Fibroblast of mammary gland (primary cell): ENCODE measurements around the gene SETBP1.

Source experiments
- DNase-seq: peaks from one replicate; pipeline ENCODE4 v3.0.0-alpha.2; 2010; ENCODE audit warnings: low read depth
- H3K4me3 ChIP-seq: 2 replicates; pipeline ENCODE4 v1.5.1; 2011; ENCODE audit warnings: low read depth, mild to moderate bottlenecking, low read length, moderate library complexity; ENCODE audit not compliant: control insufficient read depth
- TF ChIP-seq, protein P1 (sequence below): conservative IDR thresholded peaks from 2 replicates; pipeline ENCODE4 v1.5.1; 2011; ENCODE audit warnings: low read depth, low read length, inconsistent platforms; ENCODE audit not compliant: control insufficient read depth, insufficient read depth

The SETBP1 gene

DNA sequence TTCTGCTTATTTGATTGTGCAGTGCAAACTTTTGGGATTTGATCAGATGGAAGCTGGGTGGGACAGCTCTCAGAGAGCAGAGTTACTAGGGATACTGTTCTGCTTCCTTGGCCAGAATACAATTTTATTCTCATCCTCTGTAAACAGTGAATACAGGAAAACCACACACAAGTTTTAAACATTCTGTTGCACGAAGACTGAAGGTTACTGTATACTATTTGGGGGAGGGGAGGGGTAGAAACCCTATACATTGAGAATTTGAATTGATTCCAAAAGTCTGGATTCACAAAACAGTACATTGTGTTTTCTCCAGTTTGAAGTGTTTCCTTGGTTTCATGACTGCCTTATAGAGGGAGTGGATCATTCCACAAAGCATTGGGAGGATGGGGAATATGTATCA is 149.9 kb downstream of the SETBP1 start:
- TF ChIP-seq, protein P1, sequence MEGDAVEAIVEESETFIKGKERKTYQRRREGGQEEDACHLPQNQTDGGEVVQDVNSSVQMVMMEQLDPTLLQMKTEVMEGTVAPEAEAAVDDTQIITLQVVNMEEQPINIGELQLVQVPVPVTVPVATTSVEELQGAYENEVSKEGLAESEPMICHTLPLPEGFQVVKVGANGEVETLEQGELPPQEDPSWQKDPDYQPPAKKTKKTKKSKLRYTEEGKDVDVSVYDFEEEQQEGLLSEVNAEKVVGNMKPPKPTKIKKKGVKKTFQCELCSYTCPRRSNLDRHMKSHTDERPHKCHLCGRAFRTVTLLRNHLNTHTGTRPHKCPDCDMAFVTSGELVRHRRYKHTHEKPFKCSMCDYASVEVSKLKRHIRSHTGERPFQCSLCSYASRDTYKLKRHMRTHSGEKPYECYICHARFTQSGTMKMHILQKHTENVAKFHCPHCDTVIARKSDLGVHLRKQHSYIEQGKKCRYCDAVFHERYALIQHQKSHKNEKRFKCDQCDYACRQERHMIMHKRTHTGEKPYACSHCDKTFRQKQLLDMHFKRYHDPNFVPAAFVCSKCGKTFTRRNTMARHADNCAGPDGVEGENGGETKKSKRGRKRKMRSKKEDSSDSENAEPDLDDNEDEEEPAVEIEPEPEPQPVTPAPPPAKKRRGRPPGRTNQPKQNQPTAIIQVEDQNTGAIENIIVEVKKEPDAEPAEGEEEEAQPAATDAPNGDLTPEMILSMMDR, result no peak
- no peak for DNase-seq
- no peak overlapping the region for H3K4me3 ChIP-seq

GRCh38 chr18:44833786-44834185 is 153.1 kb downstream of the SETBP1 start:
- DNase-seq, result no peak
- TF ChIP-seq, protein P1, result no peak
- H3K4me3 ChIP-seq, result no peak overlapping the region

DNA sequence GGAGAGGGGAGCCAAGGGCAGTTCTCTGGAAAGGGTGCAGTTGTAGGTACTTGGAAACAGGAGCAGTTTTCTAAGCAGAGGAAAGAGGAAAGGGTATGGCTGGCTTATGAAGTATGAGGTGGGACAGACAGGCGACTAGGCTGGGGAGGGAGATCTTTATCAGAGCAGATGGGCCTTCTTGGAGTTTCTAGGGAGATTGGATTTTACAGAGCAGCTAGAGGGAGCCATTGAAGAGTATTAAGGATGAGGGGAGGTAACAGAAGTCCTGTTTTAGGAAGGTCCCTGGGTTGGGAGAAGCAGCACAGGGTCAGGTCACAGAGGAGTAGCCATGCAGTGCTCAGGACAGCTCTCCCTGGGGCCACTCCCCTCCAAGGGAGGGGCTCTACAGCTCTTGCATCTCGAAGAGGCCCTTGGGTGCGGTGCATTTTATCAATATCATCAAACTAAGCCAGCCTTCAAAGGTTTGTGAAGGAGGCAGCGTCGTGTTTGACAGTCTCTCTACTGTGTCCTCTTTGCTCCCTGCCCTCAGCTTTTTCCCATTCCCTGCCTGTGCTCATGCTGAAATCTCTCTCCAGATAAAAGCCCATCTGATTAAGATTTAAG is 154.3 kb downstream of the SETBP1 start:
- no peak overlapping the region for H3K4me3 ChIP-seq
- TF ChIP-seq, protein P1, result no peak
- no peak for DNase-seq

- H3K4me3 ChIP-seq, result no peak overlapping the region
- DNase-seq, result no peak
- TF ChIP-seq, protein P1, result no peak
Measured at GRCh38 chr18:44835703-44836102, 155.0 kb downstream of the SETBP1 start.

DNA sequence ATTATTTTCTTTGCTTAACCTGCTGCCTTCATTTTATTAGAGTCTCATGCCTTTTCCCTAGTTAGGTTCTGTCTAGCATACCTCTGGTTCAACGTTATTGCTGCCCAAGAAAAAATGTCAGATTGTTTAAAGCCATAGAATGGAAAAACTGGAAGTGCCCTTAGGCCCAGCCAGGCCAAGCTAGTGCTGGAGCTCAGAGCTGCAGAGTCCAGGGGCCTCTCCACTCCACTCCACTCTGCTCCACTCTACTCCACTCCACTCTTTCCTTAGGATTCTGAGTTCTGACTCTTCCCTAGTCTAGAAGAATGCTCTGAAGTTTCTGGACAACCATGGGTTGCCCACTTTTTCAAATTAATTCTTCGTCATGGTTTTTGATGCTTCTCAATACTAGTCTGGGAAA is 155.6 kb downstream of the SETBP1 start:
- no peak overlapping the region for H3K4me3 ChIP-seq
- DNase-seq, result no peak
- TF ChIP-seq, protein P1, result no peak

GRCh38 chr18:44837482-44838180 is 156.9 kb downstream of the SETBP1 start:
- no peak for DNase-seq
- TF ChIP-seq, protein P1, result no peak
- no peak overlapping the region for H3K4me3 ChIP-seq
